WTC11 (cell line): ENCODE data around the gene SERPINB6. TPM values are rescaled to one million over a fixed set of nuclear protein-coding genes. Genes with fewer than 3 reads are reported as not detected.
"Not testable (repeated sequence)": the region's sequence is repeated elsewhere in the genome, so short reads cannot be mapped to it uniquely, and the experiment has no call there.

ENCODE experiments used
- ATAC-seq: fragments of 200-7000 bp; cut with Tn5 transposase; 2 replicates; pipeline ENCODE4 v1.10.0; 2021; ENCODE audit warnings: mild to moderate bottlenecking, moderate library complexity
- CTCF ChIA-PET: fragments of 300-600 bp; sonication (Branson Sonifier 250); formaldehyde crosslinking; loops from one replicate; lab custom pipeline; 2021; ENCODE audit warnings: antibody characterized with exemption; lab: Charles Lee
- POLR2A ChIA-PET: fragments of 350-600 bp; sonication (Branson Sonifier 250); formaldehyde crosslinking; loops from one replicate; lab custom pipeline; 2021; ENCODE audit warnings: antibody characterized with exemption; lab: Charles Lee
- DNase-seq: peaks from one replicate; pipeline ENCODE4 v3.0.0; 2021; ENCODE audit warnings: low spot score
- H3K27ac Mint-ChIP-seq: 2 replicates; pipeline ENCODE4 v1.8.0; 2021; ENCODE audit warnings: mixed read lengths
- H3K27me3 Mint-ChIP-seq: 2 replicates; pipeline ENCODE4 v1.8.0; 2021; ENCODE audit warnings: low read depth, mild to moderate bottlenecking, moderate library complexity, mixed read lengths
- H3K36me3 Mint-ChIP-seq: 2 replicates; pipeline ENCODE4 v1.8.0; 2021; ENCODE audit warnings: mixed read lengths
- H3K4me1 Mint-ChIP-seq: 2 replicates; pipeline ENCODE4 v1.8.0; 2022; ENCODE audit warnings: mixed read lengths
- H3K4me3 Mint-ChIP-seq: 2 replicates; pipeline ENCODE4 v1.8.0; 2021; ENCODE audit warnings: mild to moderate bottlenecking, moderate library complexity, mixed read lengths
- H3K9me3 Mint-ChIP-seq: 2 replicates; pipeline ENCODE4 v1.8.0; 2021; ENCODE audit warnings: mixed read lengths
- AR ChIP-seq: fragments of 250-450 bp; sonication (Bioruptor Pico); IDR thresholded peaks from 2 replicates; pipeline ENCODE4 v1.9.0; 2021; ENCODE audit warnings: mild to moderate bottlenecking
- ETV6 ChIP-seq: sonication (generic); formaldehyde crosslinking; IDR thresholded peaks from 2 replicates; pipeline ENCODE4 v1.8.1; 2022; ENCODE audit warnings: mild to moderate bottlenecking, missing genetic modification reagents
- FOXK1 ChIP-seq: sonication (generic); formaldehyde crosslinking; IDR thresholded peaks from 2 replicates; pipeline ENCODE4 v1.8.0; 2022; ENCODE audit warnings: mild to moderate bottlenecking, moderate library complexity, missing genetic modification reagents
- FOXP4 ChIP-seq: sonication (generic); formaldehyde crosslinking; IDR thresholded peaks from 2 replicates; pipeline ENCODE4 v1.8.0; 2022; ENCODE audit warnings: mild to moderate bottlenecking, missing genetic modification reagents
- IRF2 ChIP-seq: sonication (generic); formaldehyde crosslinking; IDR thresholded peaks from 2 replicates; pipeline ENCODE4 v1.8.0; 2022; ENCODE audit warnings: low read depth, missing genetic modification reagents, borderline replicate concordance
- JAZF1 ChIP-seq: fragments of 250-450 bp; sonication (Bioruptor Pico); IDR thresholded peaks from 2 replicates; pipeline ENCODE4 v1.9.0; 2021; ENCODE audit warnings: moderate library complexity, mild to moderate bottlenecking, inconsistent platforms
- MAX ChIP-seq: sonication (generic); formaldehyde crosslinking; IDR thresholded peaks from 2 replicates; pipeline ENCODE4 v1.8.0; 2022; ENCODE audit warnings: mild to moderate bottlenecking, missing genetic modification reagents
- MYBL2 ChIP-seq: sonication (generic); formaldehyde crosslinking; IDR thresholded peaks from 2 replicates; pipeline ENCODE4 v1.8.1; 2023; ENCODE audit warnings: mild to moderate bottlenecking, moderate library complexity, missing genetic modification reagents
- NFYB ChIP-seq: sonication (generic); formaldehyde crosslinking; conservative IDR thresholded peaks from 2 replicates; pipeline ENCODE4 v1.8.0; 2022; ENCODE audit warnings: low read depth, missing genetic modification reagents
- TEAD1 ChIP-seq: sonication (generic); formaldehyde crosslinking; IDR thresholded peaks from 2 replicates; pipeline ENCODE4 v1.8.0; 2022; ENCODE audit warnings: mild to moderate bottlenecking, missing genetic modification reagents
- USF1 ChIP-seq: sonication (generic); formaldehyde crosslinking; IDR thresholded peaks from 2 replicates; pipeline ENCODE4 v1.8.0; 2022; ENCODE audit warnings: mild to moderate bottlenecking, missing genetic modification reagents
- ZNF281 ChIP-seq: sonication (generic); formaldehyde crosslinking; IDR thresholded peaks from 2 replicates; pipeline ENCODE4 v1.8.0; 2023; ENCODE audit warnings: mild to moderate bottlenecking, missing genetic modification reagents
- ZNF317 ChIP-seq: sonication (generic); formaldehyde crosslinking; IDR thresholded peaks from 2 replicates; pipeline ENCODE4 v1.8.1; 2023; ENCODE audit warnings: low read depth, mild to moderate bottlenecking, moderate library complexity, missing genetic modification reagents, borderline replicate concordance
- total RNA-seq: library from RNA; stranded (reverse); gene quantifications from 3 replicates; pipeline ENCODE4 v1.2.3, GENCODE V29; 2021
- TF ChIP-seq, protein P1 (sequence below): sonication (generic); formaldehyde crosslinking; IDR thresholded peaks from 2 replicates; pipeline ENCODE4 v1.8.1; 2023; ENCODE audit warnings: mild to moderate bottlenecking, missing genetic modification reagents, moderate library complexity

SERPINB6 gene
- total RNA-seq, 1 experiment from 2014 or later, result 28.0 TPM

GRCh38 chr6:3009930-3010329 lies 38.6 kb upstream of the SERPINB6 start:
- H3K4me3 Mint-ChIP-seq, result no peak overlapping the region
- H3K36me3 Mint-ChIP-seq, result peaks cover 94% of the 10 kb centered on the region
- POLR2A ChIA-PET, result interaction anchor here (0.7 kb wide), 1 partner anchor 10 kb away, joined by 3 read pairs; the partner anchor contains the start of gene NQO2
- ATAC-seq, result no peak
- H3K27ac Mint-ChIP-seq, result peak overlapping the region; percentile 95
- H3K4me1 Mint-ChIP-seq, result peaks cover 55% of the 10 kb centered on the region
- TF ChIP-seq NFYB (CRISPR knock-in tag) (no peak), IRF2 (no peak), MYBL2 (CRISPR knock-in tag) (no peak), JAZF1 (CRISPR knock-in tag) (no peak), ZNF317 (CRISPR knock-in tag) (no peak), FOXP4 (CRISPR knock-in tag) (no peak), ZNF281 (no peak), AR (no peak), FOXK1 (CRISPR knock-in tag) (no peak), MAX (no peak)
- TF ChIP-seq, all 79 proteins: peak for 0
- CTCF ChIA-PET, result interaction anchor here (1.5 kb wide), 1 partner anchor 9 kb away, joined by 6 read pairs; no protein-coding TSS in a partner anchor
- Mint-ChIP-seq H3K9me3 (peaks cover 44% of the 10 kb centered on the region), H3K27me3 (no peaks in the 10 kb centered on the region)
- no peak for DNase-seq

GRCh38 chr6:3008712-3009265 lies 37.4 kb upstream of the SERPINB6 start:
- peaks cover 60% of the 10 kb centered on the region for H3K4me1 Mint-ChIP-seq
- ATAC-seq, CTCF ChIA-PET, H3K27me3 Mint-ChIP-seq, POLR2A ChIA-PET: not testable (repeated sequence)
- DNase-seq, result peak; percentile 34
- H3K4me3 Mint-ChIP-seq, result peak overlapping the region; percentile 24; the same call in 1 of the 2 replicates
- peaks cover 90% of the 10 kb centered on the region for H3K36me3 Mint-ChIP-seq
- H3K27ac Mint-ChIP-seq, result peak overlapping the region; percentile 95
- 0 out of 2 replicates have a peak, but pooled peaks have one; percentile 37 for TF ChIP-seq TEAD1
- TF ChIP-seq, protein P1, sequence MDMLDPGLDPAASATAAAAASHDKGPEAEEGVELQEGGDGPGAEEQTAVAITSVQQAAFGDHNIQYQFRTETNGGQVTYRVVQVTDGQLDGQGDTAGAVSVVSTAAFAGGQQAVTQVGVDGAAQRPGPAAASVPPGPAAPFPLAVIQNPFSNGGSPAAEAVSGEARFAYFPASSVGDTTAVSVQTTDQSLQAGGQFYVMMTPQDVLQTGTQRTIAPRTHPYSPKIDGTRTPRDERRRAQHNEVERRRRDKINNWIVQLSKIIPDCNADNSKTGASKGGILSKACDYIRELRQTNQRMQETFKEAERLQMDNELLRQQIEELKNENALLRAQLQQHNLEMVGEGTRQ, result peak; percentile 51
- TF ChIP-seq ETV6, result peak; percentile 32; the same call in 1 of the 2 replicates
- peak; percentile 50; the same call in 1 of the 2 replicates for TF ChIP-seq USF1 (CRISPR knock-in tag)
- H3K9me3 Mint-ChIP-seq, result peaks cover 44% of the 10 kb centered on the region
